GM12878 (cell line): ENCODE results near the gene CARD19. TPM values are rescaled to one million over a fixed set of nuclear protein-coding genes. Genes with fewer than 3 reads are reported as not detected.

Experiments
- ATAC-seq: fragments of 200-7000 bp; cut with Tn5 transposase; 3 replicates; pipeline ENCODE4 v1.9.1; 2020; ENCODE audit warnings: mild to moderate bottlenecking, moderate library complexity
- BruUV-seq: library from RNA; stranded (reverse); fragments of 400-500 nt; replicated peaks from 2 replicates; lab custom pipeline; 2021; lab: Mats Ljungman, UMichigan
- CTCF ChIA-PET: fragments of 300-600 bp; sonication (Branson Sonifier 250); formaldehyde crosslinking; extraction: SDS; loops from one replicate; lab custom pipeline; 2021; ENCODE audit warnings: inconsistent platforms; lab: Yijun Ruan, JAX
- POLR2A ChIA-PET: fragments of 350-600 bp; formaldehyde crosslinking; extraction: SDS; loops from one replicate; lab custom pipeline; 2021; ENCODE audit warnings: inconsistent platforms; lab: Charles Lee
- RAD21 ChIA-PET: fragments of 300-600 bp; sonication (Branson Sonifier 250); formaldehyde crosslinking; loops from one replicate; lab custom pipeline; 2023; ENCODE audit warnings: antibody characterized with exemption; ENCODE audit not compliant: unreplicated experiment; lab: Charles Lee
- SMC1A ChIA-PET: fragments of 300-600 bp; sonication (Branson Sonifier 250); formaldehyde crosslinking; loops from one replicate; lab custom pipeline; 2023; ENCODE audit not compliant: unreplicated experiment, uncharacterized antibody; lab: Charles Lee
- DNase-seq: peaks from one replicate; pipeline ENCODE4 v3.0.0-alpha.2; 2011; ENCODE audit warnings: low read depth, low spot score
- FAIRE-seq: peaks from 3 replicates; lab custom pipeline; 2011; peaks lifted over from hg19 to GRCh38; lab: Jason Lieb, UNC
- H2AFZ ChIP-seq: 2 replicates; pipeline ENCODE4 v1.6.0; 2011; ENCODE audit warnings: low read depth, low read length, control low read depth; ENCODE audit not compliant: control insufficient read depth
- H3K27ac ChIP-seq: 2 replicates; pipeline ENCODE4 v1.5.1; 2011; ENCODE audit warnings: control low read depth; ENCODE audit not compliant: control insufficient read depth, insufficient read depth
- H3K27me3 ChIP-seq, 2 experiments: replicated peaks in 1 of 2; 2 replicates each; pipeline versions ENCODE4 v1.6.0 to v1.6.1; 2011; ENCODE audit warnings: low read length in 1 of 2; ENCODE audit not compliant: control insufficient read depth in 2 of 2, insufficient read depth in 2 of 2
- H3K36me3 ChIP-seq, 2 experiments: 2 replicates each; pipeline ENCODE4 v1.5.1; 2011; ENCODE audit warnings: low read length in 1 of 2; ENCODE audit not compliant: control insufficient read depth in 2 of 2, insufficient read depth in 2 of 2
- H3K4me1 ChIP-seq: 2 replicates; pipeline ENCODE4 v1.6.1; 2011; ENCODE audit warnings: mild to moderate bottlenecking, low read length, moderate library complexity, mixed read lengths; ENCODE audit not compliant: control insufficient read depth, insufficient read depth
- H3K4me2 ChIP-seq: 2 replicates; pipeline ENCODE4 v1.6.0; 2011; ENCODE audit warnings: control low read depth; ENCODE audit not compliant: control insufficient read depth, insufficient read depth
- H3K4me3 ChIP-seq: fragments of 200-600 bp; sonication (generic); 2 replicates; pipeline ENCODE4 v1.5.1; 2016
- H3K79me2 ChIP-seq: 2 replicates; pipeline ENCODE4 v1.6.0; 2011; ENCODE audit warnings: low read length; ENCODE audit not compliant: control insufficient read depth, insufficient read depth
- H3K9ac ChIP-seq: 2 replicates; pipeline ENCODE4 v1.8.0; 2011; ENCODE audit warnings: low read length, control low read depth, mixed read lengths; ENCODE audit not compliant: control insufficient read depth, insufficient read depth
- H3K9me3 ChIP-seq: replicated peaks from 3 replicates; pipeline ENCODE4 v1.5.1; 2011; ENCODE audit warnings: mild to moderate bottlenecking, low read length; ENCODE audit not compliant: control insufficient read depth, insufficient read depth
- H4K20me1 ChIP-seq: 2 replicates; pipeline ENCODE4 v1.6.0; 2011; ENCODE audit not compliant: control insufficient read depth, insufficient read depth
- CEBPB ChIP-seq, 2 experiments: fragments of 150-350 bp in 1 of 2; IDR thresholded peaks; 2 replicates each; pipeline ENCODE4 v1.6.1; 2012 to 2014; ENCODE audit warnings: low read depth in 2 of 2, low read length in 2 of 2, borderline replicate concordance in 1 of 2, inconsistent platforms in 1 of 2
- CHD2 ChIP-seq: IDR thresholded peaks from 2 replicates; pipeline ENCODE4 v1.6.1; 2011; ENCODE audit warnings: low read depth, low read length, improper control_type of control experiment, borderline replicate concordance
- EED ChIP-seq: sonication (generic); IDR thresholded peaks from 2 replicates; pipeline ENCODE4 v1.6.1; 2016; ENCODE audit warnings: antibody characterized with exemption, low read depth
- FOS ChIP-seq: IDR thresholded peaks from 3 replicates; pipeline ENCODE4 v1.6.1; 2011; ENCODE audit warnings: borderline replicate concordance; ENCODE audit not compliant: insufficient read length; ENCODE audit errors: extremely low read depth
- GABPA ChIP-seq: IDR thresholded peaks from 2 replicates; pipeline ENCODE4 v1.6.1; 2014; ENCODE audit warnings: antibody characterized with exemption, low read depth, mild to moderate bottlenecking, inconsistent platforms
- HDGF ChIP-seq: fragments of 450-650 bp; IDR thresholded peaks from 2 replicates; pipeline ENCODE4 v1.6.1; 2016; ENCODE audit warnings: antibody characterized with exemption
- IKZF2 ChIP-seq, 2 experiments: fragments of 450-650 bp; IDR thresholded peaks; 2 replicates each; pipeline ENCODE4 v1.6.1; 2017; ENCODE audit warnings: mild to moderate bottlenecking in 2 of 2, moderate library complexity in 2 of 2
- IRF4 ChIP-seq: IDR thresholded peaks from 2 replicates; pipeline ENCODE4 v1.6.1; 2011; ENCODE audit warnings: low read depth, low read length
- POU2F2 ChIP-seq: IDR thresholded peaks from 3 replicates; pipeline ENCODE4 v1.6.1; 2011; ENCODE audit warnings: low read depth, mild to moderate bottlenecking, low read length, borderline replicate concordance
- RAD51 ChIP-seq: fragments of 450-650 bp; IDR thresholded peaks from 2 replicates; pipeline ENCODE4 v1.6.1; 2016; ENCODE audit warnings: moderate library complexity, mild to moderate bottlenecking, inconsistent platforms
- SIX5 ChIP-seq: IDR thresholded peaks from 2 replicates; pipeline ENCODE4 v1.6.1; 2011; ENCODE audit warnings: mild to moderate bottlenecking, low read depth, low read length, moderate library complexity; ENCODE audit not compliant: severe bottlenecking
- SPI1 ChIP-seq: IDR thresholded peaks from 2 replicates; pipeline ENCODE4 v1.6.1; 2011; ENCODE audit warnings: low read depth, mild to moderate bottlenecking, low read length, moderate library complexity, borderline replicate concordance; ENCODE audit not compliant: insufficient read depth
- TARDBP ChIP-seq: IDR thresholded peaks from 2 replicates; pipeline ENCODE4 v1.6.1; 2016; ENCODE audit warnings: borderline replicate concordance
- ZNF384 ChIP-seq: IDR thresholded peaks from 2 replicates; pipeline ENCODE4 v1.6.1; 2012; ENCODE audit warnings: low read depth, mild to moderate bottlenecking, low read length, improper control_type of control experiment, borderline replicate concordance
- WGBS: methylation state at CpG from one replicate; pipeline ENCODE4 v1.1.6; 2016; ENCODE audit warnings: low lambda C conversion rate; ENCODE audit not compliant: insufficient replicate concordance, insufficient coverage; ENCODE audit errors: missing lambda C conversion rate; 5-methylcytosine and 5-hydroxymethylcytosine counted together
- in situ Hi-C: fragments of 300-500 bp; cut with MboI; formaldehyde crosslinking; loops from 9 replicates; pipeline ENCODE4 v1.14.3; 2018; ENCODE audit warnings: mixed read lengths
- intact Hi-C: fragments of 100-400 bp; cut with micrococcal nuclease; formaldehyde crosslinking; loops from one replicate; pipeline ENCODE4 v1.14.2; 2022; ENCODE audit not compliant: unreplicated experiment
- polyA plus RNA-seq, 11 experiments: library from polyadenylated mRNA; depleted of rRNA in 4 of 11; unstranded in 6 of 11; stranded (reverse) in 5 of 11; fragments of >200 nt; fragmentation: Nextera tagmentation in 4 of 11; fragmentation: Illumina TruSeq in 1 of 11; extraction: Ambion mirVana in 4 of 11; extraction: Trizol in 1 of 11; gene quantifications; 1 replicate in 1 of 11; 2 replicates in 10 of 11; pipeline versions ENCODE4 v1.2.1 to v1.2.3, GENCODE V29; 2011 to 2016; ENCODE audit warnings: inconsistent platforms in 2 of 11, missing spikeins in 2 of 11, low read depth in 1 of 11
- total RNA-seq, 4 experiments: library from RNA; depleted of rRNA in 3 of 4; stranded (reverse); fragments of >200 nt in 3 of 4; fragmentation: Illumina TruSeq in 1 of 4; extraction: Trizol in 1 of 4; gene quantifications; 2 replicates each; pipeline versions ENCODE4 v1.2.1 to v1.2.3, GENCODE V29; 2013 to 2021
- TF ChIP-seq, protein P1 (sequence below): IDR thresholded peaks from 2 replicates; pipeline ENCODE4 v1.6.1; 2012; ENCODE audit warnings: low read depth, low read length, improper control_type of control experiment
- TF ChIP-seq, protein P2 (sequence below): IDR thresholded peaks from 2 replicates; pipeline ENCODE4 v1.6.1; 2011; ENCODE audit warnings: mild to moderate bottlenecking, low read depth, low read length, moderate library complexity; ENCODE audit not compliant: insufficient replicate concordance

Gene CARD19
- total and polyA plus RNA-seq, 10 of the 15 experiments (the other 5 are each of a cell fraction or from before 2014, with no cell fraction given): 0.61 to 41.6 (median 19.9) TPM

DNA sequence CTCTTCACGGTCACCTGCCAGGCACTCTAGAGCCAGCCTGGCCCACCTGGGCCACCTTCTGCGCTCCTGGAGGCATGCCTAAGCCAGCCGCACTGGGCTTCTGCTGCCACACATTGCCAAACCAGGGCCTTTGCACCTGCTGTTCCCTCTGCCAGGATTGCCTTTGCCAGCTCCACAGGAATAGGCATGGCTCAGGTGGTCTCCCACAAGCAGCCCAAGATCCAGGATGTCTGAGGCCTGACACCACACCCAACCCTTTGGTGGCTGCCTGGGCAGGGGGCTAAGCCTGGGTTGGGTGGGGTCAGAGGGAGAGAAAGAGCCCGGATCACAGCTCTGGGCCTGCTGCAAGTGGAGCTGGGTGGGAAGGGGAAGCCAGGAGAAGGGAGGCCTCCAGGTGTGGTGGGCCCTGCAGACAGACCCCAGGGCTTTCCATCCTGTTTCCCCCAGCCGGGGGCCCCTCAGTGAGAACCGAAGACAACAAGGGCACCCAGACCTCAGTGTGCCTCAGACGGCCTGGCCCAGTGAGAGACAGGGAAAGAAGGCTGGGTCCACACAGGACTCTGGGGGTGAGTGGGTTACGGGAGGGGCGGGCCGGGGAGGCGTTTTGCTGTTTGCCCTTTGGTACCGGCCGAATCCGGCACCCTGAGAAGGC is 38.2 kb upstream of the CARD19 start:
- Histone ChIP-seq H3K4me2 (peak overlapping the region; percentile 93), H3K79me2 (peaks cover 33% of the 10 kb centered on the region), H3K4me1 (peaks cover 42% of the 10 kb centered on the region), H3K27ac (peak overlapping the region; percentile 49; the same call in 1 of the 2 replicates), H3K27me3 (no peaks in the 10 kb centered on the region), H4K20me1 (no peaks in the 10 kb centered on the region), H3K36me3 (no peaks in the 10 kb centered on the region), H3K9ac (no peak overlapping the region), H3K4me3 (no peak overlapping the region), H2AFZ (peak overlapping the region; percentile 54), H3K9me3 (no peaks in the 10 kb centered on the region)
- intact Hi-C loops: loop anchor here (5.0 kb wide), 1 partner anchor 56 kb away; no protein-coding TSS in a partner anchor
- CTCF ChIA-PET: interaction anchor here (0.6 to 1.1 kb wide), 2 partner anchors 43 to 78 kb away, joined by 3 read pairs; no protein-coding TSS in a partner anchor
- no peak for DNase-seq
- ATAC-seq: peak; percentile 27
- TF ChIP-seq TARDBP: no peak
- no peak for TF ChIP-seq SPI1
- TF ChIP-seq, protein P1, sequence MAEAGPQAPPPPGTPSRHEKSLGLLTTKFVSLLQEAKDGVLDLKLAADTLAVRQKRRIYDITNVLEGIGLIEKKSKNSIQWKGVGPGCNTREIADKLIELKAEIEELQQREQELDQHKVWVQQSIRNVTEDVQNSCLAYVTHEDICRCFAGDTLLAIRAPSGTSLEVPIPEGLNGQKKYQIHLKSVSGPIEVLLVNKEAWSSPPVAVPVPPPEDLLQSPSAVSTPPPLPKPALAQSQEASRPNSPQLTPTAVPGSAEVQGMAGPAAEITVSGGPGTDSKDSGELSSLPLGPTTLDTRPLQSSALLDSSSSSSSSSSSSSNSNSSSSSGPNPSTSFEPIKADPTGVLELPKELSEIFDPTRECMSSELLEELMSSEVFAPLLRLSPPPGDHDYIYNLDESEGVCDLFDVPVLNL: no peak
- no peak for TF ChIP-seq RAD51
- TF ChIP-seq HDGF: no peak
- TF ChIP-seq, protein P2, sequence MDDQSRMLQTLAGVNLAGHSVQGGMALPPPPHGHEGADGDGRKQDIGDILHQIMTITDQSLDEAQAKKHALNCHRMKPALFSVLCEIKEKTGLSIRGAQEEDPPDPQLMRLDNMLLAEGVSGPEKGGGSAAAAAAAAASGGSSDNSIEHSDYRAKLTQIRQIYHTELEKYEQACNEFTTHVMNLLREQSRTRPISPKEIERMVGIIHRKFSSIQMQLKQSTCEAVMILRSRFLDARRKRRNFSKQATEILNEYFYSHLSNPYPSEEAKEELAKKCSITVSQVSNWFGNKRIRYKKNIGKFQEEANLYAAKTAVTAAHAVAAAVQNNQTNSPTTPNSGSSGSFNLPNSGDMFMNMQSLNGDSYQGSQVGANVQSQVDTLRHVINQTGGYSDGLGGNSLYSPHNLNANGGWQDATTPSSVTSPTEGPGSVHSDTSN: no peak
- no peak for TF ChIP-seq ZNF384
- no peak for TF ChIP-seq FOS
- no peak for TF ChIP-seq POU2F2
- TF ChIP-seq GABPA: no peak
- no peak for TF ChIP-seq IRF4
- no peak for TF ChIP-seq CHD2
- TF ChIP-seq EED: no peak
- no peak for TF ChIP-seq CEBPB (IDR thresholded peaks at IDR 0.05; ENCODE audit: borderline replicate concordance in 1 of 2, low read depth in 2 of 2, low read length in 2 of 2)
- TF ChIP-seq IKZF2 (IDR thresholded peaks at IDR 0.05): no peak
- no peak for TF ChIP-seq SIX5
- SMC1A ChIA-PET: interaction anchor here (0.9 to 1.0 kb wide), 2 partner anchors 28 to 30 kb away, joined by 3 read pairs; no protein-coding TSS in a partner anchor
- no peak for FAIRE-seq
- POLR2A ChIA-PET: interaction anchor here (0.7 to 1.4 kb wide), 4 partner anchors 9 to 92 kb away, joined by 3 to 5 read pairs (median 4); no protein-coding TSS in a partner anchor
- BruUV-seq: no TSS peak
- RAD21 ChIA-PET: no interaction called here
- 34% methylated on average over 10 of the region's 14 CpGs for WGBS
- in situ Hi-C loops: no loop called here
